Spleen (tissue), 11 donors: Measurements from ENCODE around the gene KLF13. TPM values are rescaled to one million over a fixed set of nuclear protein-coding genes. Genes with fewer than 3 reads are reported as not detected.

Source experiments
- DNase-seq: peaks from one replicate; pipeline ENCODE4 v3.0.0-alpha.2; 2020
- H3K27ac ChIP-seq, 8 donors: fragments of 200-600 bp; sonication (generic) in 7 of 8; 1 replicate in 4 of 8; 2 replicates in 4 of 8; pipeline versions ENCODE4 v1.5.0 to v1.8.0; 2016 to 2021; ENCODE audit warnings: inconsistent platforms in 4 of 8, mild to moderate bottlenecking in 4 of 8, moderate library complexity in 1 of 8
- H3K27me3 ChIP-seq, 7 donors: fragments of 200-600 bp; sonication (generic) in 6 of 7; replicated peaks in 1 of 7; 1 replicate in 4 of 7; 2 replicates in 3 of 7; pipeline versions ENCODE4 v1.5.0 to v1.8.0; 2016 to 2021; ENCODE audit warnings: inconsistent platforms in 3 of 7, mild to moderate bottlenecking in 1 of 7
- H3K36me3 ChIP-seq, 6 donors: fragments of 200-600 bp; sonication (generic) in 5 of 6; 1 replicate in 4 of 6; 2 replicates in 2 of 6; pipeline versions ENCODE4 v1.5.0 to v1.8.0; 2016 to 2021; ENCODE audit warnings: inconsistent platforms in 2 of 6
- H3K4me1 ChIP-seq, 6 donors: fragments of 200-600 bp; sonication (generic) in 5 of 6; 1 replicate in 3 of 6; 2 replicates in 3 of 6; pipeline versions ENCODE4 v1.5.0 to v1.8.0; 2016 to 2021; ENCODE audit warnings: inconsistent platforms in 3 of 6
- H3K4me3 ChIP-seq, 8 donors: fragments of 200-600 bp; sonication (generic) in 7 of 8; 1 replicate in 4 of 8; 2 replicates in 4 of 8; pipeline versions ENCODE4 v1.5.0 to v1.8.0; 2016 to 2021; ENCODE audit warnings: inconsistent platforms in 4 of 8, mild to moderate bottlenecking in 4 of 8, moderate library complexity in 2 of 8
- H3K9me3 ChIP-seq, 8 donors: fragments of 200-600 bp; sonication (generic) in 7 of 8; 1 replicate in 4 of 8; 2 replicates in 4 of 8; pipeline versions ENCODE4 v1.5.0 to v1.8.0; 2016 to 2021; ENCODE audit warnings: inconsistent platforms in 4 of 8
- POLR2A ChIP-seq, 3 donors: fragments of 450-650 bp; IDR thresholded peaks; one replicate each; pipeline ENCODE4 v1.5.1; 2017; ENCODE audit warnings: antibody characterized with exemption in 3 of 3, mild to moderate bottlenecking in 1 of 3
- POLR2AphosphoS5 ChIP-seq, 3 donors: sonication (generic); formaldehyde crosslinking; IDR thresholded peaks; one replicate each; pipeline ENCODE4 v1.5.1; 2017; ENCODE audit warnings: antibody characterized with exemption in 3 of 3
- WGBS, 5 donors: extraction: QIAGEN DNeasy Blood & Tissue Kit in 3 of 5; methylation state at CpG; one replicate each; pipeline versions ENCODE4 v1.1.5 to v1.1.7; 2013 to 2018; 5-methylcytosine and 5-hydroxymethylcytosine counted together
- intact Hi-C: fragments of 100-400 bp; cut with DNase I; formaldehyde crosslinking; loops from one replicate; pipeline ENCODE4 v1.15.0; 2023; ENCODE audit warnings: low total_unique reads
- polyA plus RNA-seq, 3 donors: library from polyadenylated mRNA; stranded (reverse); fragments of 200-250 nt; gene quantifications; one replicate each; pipeline ENCODE4 v1.2.1, GENCODE V29; 2013
- total RNA-seq, 7 donors: library from RNA; depleted of rRNA in 3 of 7; stranded (reverse); fragments of >200 nt in 3 of 7; fragmentation: NEBNext Ultra II Directional in 4 of 7; extraction: Animal tissue kit (Norgen Biotek cat#: 25700) in 4 of 7; gene quantifications; one replicate each; pipeline versions ENCODE4 v1.1.0 to v1.2.1, GENCODE V29; 2016 to 2021
- TF ChIP-seq, protein P1 (sequence below), 11 experiments: fragments of 200-600 bp in 7 of 11; fragments of 450-650 bp in 4 of 11; sonication (generic) in 4 of 11; IDR thresholded peaks in 8 of 11; conservative IDR thresholded peaks in 3 of 11; 1 replicate in 7 of 11; 2 replicates in 4 of 11; pipeline versions ENCODE4 v1.4.0 to v1.8.0; 2016 to 2021; ENCODE audit warnings: antibody characterized with exemption in 11 of 11, inconsistent platforms in 4 of 11, mild to moderate bottlenecking in 1 of 11
- donor health status: healthy with polysubstance abuse.
- donor health status: DM: no; HTN: no; CAD: no; lungs with moderate emphysema.
- donor health status: DM: no; HTN: no; CAD: no.
- donor health status: Bipolar disorder and iron deficiency.
- donor health status: healthy.
- donor health status: DM: no; HTN: no; CAD: no.
- donor health status: DM: yes; HTN: yes; CAD: no.

Gene KLF13
- total and polyA plus RNA-seq, 10 donors = 21.8 to 111 (median 81.4) TPM

DNA sequence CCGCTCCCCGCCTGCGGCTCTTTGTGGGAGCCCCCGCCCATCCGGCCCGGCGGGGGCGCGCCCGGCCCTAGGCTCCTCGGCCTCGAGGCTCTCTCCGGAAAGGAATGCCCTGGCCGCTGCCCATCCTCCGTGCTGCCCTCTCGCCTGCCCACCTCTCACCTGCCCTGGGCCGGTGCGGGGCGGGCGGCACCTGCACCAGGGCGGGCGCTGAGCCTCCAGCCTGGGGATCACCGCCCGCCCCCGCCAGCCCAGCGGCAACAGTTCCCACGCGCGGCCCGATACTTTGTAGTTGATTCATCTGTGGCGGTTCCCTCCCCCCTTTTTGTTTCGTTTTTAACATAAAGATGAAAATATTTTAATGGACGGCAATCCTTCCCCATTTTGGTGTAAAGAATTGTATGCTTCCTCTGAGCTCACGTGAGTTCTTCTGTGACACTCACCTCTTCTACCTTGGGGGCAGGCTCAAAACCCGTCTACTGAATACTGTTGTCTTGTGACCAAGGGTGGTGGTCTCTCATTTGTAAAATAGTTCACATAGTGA lies 1.9 kb downstream of the KLF13 start:
- Histone ChIP-seq H3K36me3 (peaks cover 0 to 17% (median 0%) of the 10 kb centered on the region in 6 donors), H3K4me1 (peaks cover 13 to 71% (median 68%) of the 10 kb centered on the region in 6 donors), H3K4me3 (peak overlapping the region; percentile 46 to 91 (median 78)), H3K9me3 (no peaks in the 10 kb centered on the region), H3K27ac (peak overlapping the region; percentile 68 to 100 (median 99)), H3K27me3 (no peaks in the 10 kb centered on the region)
- TF ChIP-seq POLR2AphosphoS5 (IDR thresholded peaks at IDR 0.05) (peak in 1 of 3 donors; percentile 67), POLR2A (IDR thresholded peaks at IDR 0.05) (no peak)
- TF ChIP-seq, protein P1, sequence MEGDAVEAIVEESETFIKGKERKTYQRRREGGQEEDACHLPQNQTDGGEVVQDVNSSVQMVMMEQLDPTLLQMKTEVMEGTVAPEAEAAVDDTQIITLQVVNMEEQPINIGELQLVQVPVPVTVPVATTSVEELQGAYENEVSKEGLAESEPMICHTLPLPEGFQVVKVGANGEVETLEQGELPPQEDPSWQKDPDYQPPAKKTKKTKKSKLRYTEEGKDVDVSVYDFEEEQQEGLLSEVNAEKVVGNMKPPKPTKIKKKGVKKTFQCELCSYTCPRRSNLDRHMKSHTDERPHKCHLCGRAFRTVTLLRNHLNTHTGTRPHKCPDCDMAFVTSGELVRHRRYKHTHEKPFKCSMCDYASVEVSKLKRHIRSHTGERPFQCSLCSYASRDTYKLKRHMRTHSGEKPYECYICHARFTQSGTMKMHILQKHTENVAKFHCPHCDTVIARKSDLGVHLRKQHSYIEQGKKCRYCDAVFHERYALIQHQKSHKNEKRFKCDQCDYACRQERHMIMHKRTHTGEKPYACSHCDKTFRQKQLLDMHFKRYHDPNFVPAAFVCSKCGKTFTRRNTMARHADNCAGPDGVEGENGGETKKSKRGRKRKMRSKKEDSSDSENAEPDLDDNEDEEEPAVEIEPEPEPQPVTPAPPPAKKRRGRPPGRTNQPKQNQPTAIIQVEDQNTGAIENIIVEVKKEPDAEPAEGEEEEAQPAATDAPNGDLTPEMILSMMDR (IDR thresholded peaks at IDR 0.05 in 8 of 11, conservative IDR thresholded peaks at IDR 0.05 in 3 of 11) = peak in 1 of 11 experiments; percentile 22
- DNase-seq = peak; percentile 93
- 0 to 1% (median 1%) methylated on average over 28 to 35 of the region's 35 CpGs for WGBS, 5 donors
- intact Hi-C loops = loop anchor here (10.0 kb wide), 2 partner anchors 114 to 166 kb away; no protein-coding TSS in a partner anchor

DNA sequence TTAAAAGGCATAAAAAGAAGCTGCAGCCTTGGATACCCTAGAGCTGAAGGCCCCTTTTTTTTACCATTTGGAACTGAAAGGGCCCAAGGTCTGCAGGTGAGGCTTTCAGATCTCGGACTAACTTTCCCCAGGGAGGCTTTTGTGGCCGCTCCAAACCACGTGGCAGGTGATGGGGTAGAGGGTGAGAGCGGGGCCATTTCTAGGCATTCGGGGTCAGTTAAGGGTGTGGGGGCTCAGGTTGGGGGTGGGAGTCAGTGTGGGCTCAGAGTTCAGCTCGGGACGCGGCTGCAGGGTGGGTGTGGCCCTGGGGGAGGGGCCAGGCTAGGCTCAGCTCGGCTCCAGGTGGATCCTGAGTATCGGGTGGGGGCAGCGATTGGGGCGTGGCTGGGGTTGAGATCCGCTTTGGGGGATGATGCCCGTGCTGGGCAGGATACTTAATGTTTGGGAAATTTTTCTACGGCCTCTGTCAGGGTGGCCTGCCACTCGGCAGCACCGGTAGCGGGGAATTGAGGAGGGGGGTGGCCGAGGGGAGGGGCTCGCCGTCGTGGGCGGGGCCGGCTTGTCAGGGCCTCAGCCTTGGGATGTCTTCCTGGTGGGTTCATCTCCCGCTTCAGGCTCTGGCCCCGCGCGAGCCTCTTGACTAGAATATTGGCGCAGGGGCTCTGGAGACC lies 2.5 kb downstream of the KLF13 start:
- H3K9me3 ChIP-seq = no peaks in the 10 kb centered on the region
- peaks cover 0 to 17% (median 0%) of the 10 kb centered on the region in 6 donors for H3K36me3 ChIP-seq
- WGBS, 5 donors = 9 to 20% (median 19%) methylated on average over 19 to 29 of the region's 29 CpGs
- DNase-seq = peak; percentile 91
- intact Hi-C loops = loop anchor here (10.0 kb wide), 2 partner anchors 114 to 166 kb away; no protein-coding TSS in a partner anchor
- no peaks in the 10 kb centered on the region for H3K27me3 ChIP-seq
- H3K27ac ChIP-seq = peak overlapping the region in 7 of 8 donors; percentile 98 to 100 (median 99)
- TF ChIP-seq, protein P1 (IDR thresholded peaks at IDR 0.05 in 8 of 11, conservative IDR thresholded peaks at IDR 0.05 in 3 of 11) = no peak
- peak in 1 of 3 donors; percentile 30 for TF ChIP-seq POLR2AphosphoS5 (IDR thresholded peaks at IDR 0.05)
- peak overlapping the region; percentile 46 to 91 (median 78) for H3K4me3 ChIP-seq
- H3K4me1 ChIP-seq = peaks cover 13 to 71% (median 68%) of the 10 kb centered on the region in 6 donors

DNA sequence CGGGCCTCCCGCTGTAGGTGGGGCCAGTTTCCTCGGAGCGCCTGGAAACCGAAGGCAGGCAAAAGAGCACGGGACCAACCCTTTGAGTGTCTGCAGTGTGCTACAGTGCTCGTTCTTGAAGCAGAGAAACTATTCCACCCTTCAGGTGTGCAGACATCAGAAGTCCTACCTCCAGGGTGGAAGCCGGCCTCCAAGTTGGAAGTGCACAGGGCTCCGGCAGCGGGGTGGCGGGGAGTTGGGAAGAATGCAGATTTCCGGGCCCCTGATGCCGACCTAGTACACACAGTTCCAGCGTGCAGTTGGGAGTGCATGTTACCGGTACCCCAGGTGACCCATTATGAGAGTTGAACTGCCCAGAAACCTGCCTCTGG lies 3.0 kb downstream of the KLF13 start:
- TF ChIP-seq POLR2AphosphoS5 (IDR thresholded peaks at IDR 0.05) = no peak
- TF ChIP-seq, protein P1 (IDR thresholded peaks at IDR 0.05 in 8 of 11, conservative IDR thresholded peaks at IDR 0.05 in 3 of 11) = no peak
- H3K4me3 ChIP-seq = peak overlapping the region in 7 of 8 donors; percentile 66 to 91 (median 79)
- peak; percentile 81 for DNase-seq
- WGBS, 5 donors = 46 to 67% (median 65%) methylated on average over 11 to 15 of the region's 15 CpGs
- peaks cover 13 to 71% (median 67%) of the 10 kb centered on the region in 6 donors for H3K4me1 ChIP-seq
- H3K27ac ChIP-seq = peak overlapping the region in 6 of 8 donors; percentile 98 to 100 (median 100)
- H3K36me3 ChIP-seq = peaks cover 0 to 17% (median 0%) of the 10 kb centered on the region in 6 donors
- H3K27me3 ChIP-seq = no peaks in the 10 kb centered on the region
- intact Hi-C loops = loop anchor here (10.0 kb wide), 3 partner anchors 65 to 165 kb away; no protein-coding TSS in a partner anchor
- no peaks in the 10 kb centered on the region for H3K9me3 ChIP-seq
